ENCODE measurements around the gene GRHL1.

The GRHL1 gene

GRCh38 chr2:10019174-10019573 is 67.7 kb downstream of the GRHL1 start:
- no peak for DNase-seq (ENCODE audit: low read depth)
- TF ChIP-seq CTCF (conservative IDR thresholded peaks at IDR 0.05; ENCODE audit: low read depth, low read length) = no peak
- H3K4me3 ChIP-seq (ENCODE audit: low read length) = no peak overlapping the region

- no peak overlapping the region for H3K4me3 ChIP-seq (ENCODE audit: low read length)
- no peak for DNase-seq (ENCODE audit: low read depth)
- no peak for TF ChIP-seq CTCF (conservative IDR thresholded peaks at IDR 0.05; ENCODE audit: low read depth, low read length)
Observed at GRCh38 chr2:10019602-10020400, 68.3 kb downstream of the GRHL1 start.

GRCh38 chr2:10022041-10022421 is 70.5 kb downstream of the GRHL1 start:
- TF ChIP-seq CTCF (conservative IDR thresholded peaks at IDR 0.05; ENCODE audit: low read depth, low read length) = no peak

GRCh38 chr2:10022445-10022844 is 71.0 kb downstream of the GRHL1 start:
- H3K4me3 ChIP-seq (ENCODE audit: low read length) = no peak overlapping the region
- TF ChIP-seq CTCF (conservative IDR thresholded peaks at IDR 0.05; ENCODE audit: low read depth, low read length) = no peak
- no peak for DNase-seq (ENCODE audit: low read depth)

More at GRCh38 chr2:10022041-10022421, 70.5 kb downstream of the GRHL1 start:
- DNase-seq (ENCODE audit: low read depth) = no peak
- H3K4me3 ChIP-seq (ENCODE audit: low read length) = no peak overlapping the region

GRCh38 chr2:10022966-10023662 is 71.6 kb downstream of the GRHL1 start:
- TF ChIP-seq CTCF (conservative IDR thresholded peaks at IDR 0.05; ENCODE audit: low read depth, low read length) = no peak
- no peak overlapping the region for H3K4me3 ChIP-seq (ENCODE audit: low read length)
- DNase-seq (ENCODE audit: low read depth) = no peak

GRCh38 chr2:10026940-10027569 is 75.6 kb downstream of the GRHL1 start:
- no peak for DNase-seq (ENCODE audit: low read depth)
- H3K4me3 ChIP-seq (ENCODE audit: low read length) = no peak overlapping the region
- TF ChIP-seq CTCF (conservative IDR thresholded peaks at IDR 0.05; ENCODE audit: low read depth, low read length) = no peak
